GM12873 (cell line): ENCODE measurements around the gene TOMM40L.

Experiments used
- CTCF ChIP-seq: IDR thresholded peaks from 2 replicates; pipeline ENCODE4 v1.5.1; 2012; ENCODE audit warnings: low read depth, mild to moderate bottlenecking, moderate library complexity, low read length, control low read depth; ENCODE audit not compliant: insufficient read depth; ENCODE audit errors: missing control alignments

TOMM40L gene

GRCh38 chr1:161226320-161226711, 456 bp downstream of the TOMM40L start:
- no peak for TF ChIP-seq CTCF

GRCh38 chr1:161226759-161227158, 899 bp downstream of the TOMM40L start:
- TF ChIP-seq CTCF: no peak

GRCh38 chr1:161227196-161227871, 1.5 kb downstream of the TOMM40L start:
- TF ChIP-seq CTCF: peak; percentile 87

GRCh38 chr1:161228032-161228431, 2.2 kb downstream of the TOMM40L start:
- TF ChIP-seq CTCF: no peak

- TF ChIP-seq CTCF: peak; percentile 25
Observed at GRCh38 chr1:161229896-161230295, 4.0 kb downstream of the TOMM40L start.

- TF ChIP-seq CTCF: no peak
Observed at GRCh38 chr1:161230762-161231161, 4.9 kb downstream of the TOMM40L start.

- no peak for TF ChIP-seq CTCF
Observed at GRCh38 chr1:161233102-161233501, 7.2 kb downstream of the TOMM40L start.
